GM15510 (cell line): ENCODE data around the gene SUMO3.

Experiments used
- POLR2A ChIP-seq: IDR thresholded peaks from 3 replicates; pipeline ENCODE4 v1.6.1; 2011; ENCODE audit warnings: borderline replicate concordance; ENCODE audit not compliant: insufficient read length; ENCODE audit errors: extremely low read depth

Gene SUMO3

DNA sequence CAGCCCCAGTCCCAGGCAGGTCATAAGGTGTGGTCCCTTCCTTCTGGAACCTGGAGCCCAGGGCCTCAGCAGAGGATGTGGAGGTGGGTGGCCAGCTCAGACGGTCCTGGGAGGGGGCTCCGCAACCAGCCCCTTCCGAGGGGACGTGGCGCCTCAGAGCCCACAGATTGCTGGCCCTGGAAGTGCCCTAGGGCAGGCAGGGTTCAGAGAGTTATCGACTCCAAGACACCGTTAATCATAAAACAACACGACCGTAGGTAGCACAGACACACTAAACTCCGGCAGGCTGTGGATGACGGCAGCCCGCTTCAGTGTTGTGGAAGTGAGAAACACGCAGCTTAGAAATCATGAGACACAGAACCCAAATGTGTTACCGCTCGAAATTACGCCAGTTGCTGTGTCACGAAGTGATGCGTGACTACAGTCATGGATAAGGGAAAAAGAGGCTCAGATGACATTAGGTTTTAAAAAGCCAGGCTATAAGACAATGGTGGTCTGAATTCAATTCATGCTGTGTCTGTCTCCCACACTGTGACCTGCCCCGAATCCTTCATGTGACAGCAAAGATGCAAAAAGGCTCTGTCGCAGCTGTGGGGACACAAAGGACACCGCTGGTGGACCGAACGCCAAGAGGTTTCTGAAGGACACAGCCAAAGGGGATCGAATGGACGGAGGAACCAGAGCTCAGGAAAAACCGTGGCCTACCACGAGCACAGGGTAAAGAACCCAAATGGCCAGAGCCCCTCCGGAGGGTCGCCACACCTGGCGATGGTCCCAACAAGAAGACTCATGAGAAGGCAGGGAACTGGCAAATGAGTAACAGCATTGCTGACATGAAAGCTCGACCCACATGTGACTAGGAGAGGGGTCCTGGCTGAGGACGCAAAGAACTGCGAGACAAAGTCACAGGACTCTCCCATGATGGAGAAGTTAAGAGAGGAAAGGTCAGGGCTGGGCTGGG is 1.7 kb upstream of the SUMO3 start:
- TF ChIP-seq POLR2A: no peak

DNA sequence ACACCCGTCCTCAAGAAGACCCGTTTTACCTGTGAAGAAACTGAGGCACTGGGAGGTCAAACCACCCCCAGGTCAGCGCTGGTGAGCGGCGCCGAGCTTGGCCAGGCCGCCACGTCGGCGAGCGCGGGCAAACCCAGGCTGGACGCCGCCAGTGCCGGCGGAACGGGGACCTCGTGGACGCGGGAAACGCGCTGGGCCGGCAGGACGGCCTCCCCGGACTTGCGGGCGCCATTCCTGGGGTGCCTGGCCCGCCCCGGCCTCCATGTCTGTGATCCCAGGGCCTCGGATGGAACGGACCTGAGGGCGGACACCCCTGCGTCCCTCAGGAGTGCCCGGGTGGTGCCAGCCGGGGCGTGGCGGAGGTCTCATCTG is 764 bp upstream of the SUMO3 start:
- no peak for TF ChIP-seq POLR2A

DNA sequence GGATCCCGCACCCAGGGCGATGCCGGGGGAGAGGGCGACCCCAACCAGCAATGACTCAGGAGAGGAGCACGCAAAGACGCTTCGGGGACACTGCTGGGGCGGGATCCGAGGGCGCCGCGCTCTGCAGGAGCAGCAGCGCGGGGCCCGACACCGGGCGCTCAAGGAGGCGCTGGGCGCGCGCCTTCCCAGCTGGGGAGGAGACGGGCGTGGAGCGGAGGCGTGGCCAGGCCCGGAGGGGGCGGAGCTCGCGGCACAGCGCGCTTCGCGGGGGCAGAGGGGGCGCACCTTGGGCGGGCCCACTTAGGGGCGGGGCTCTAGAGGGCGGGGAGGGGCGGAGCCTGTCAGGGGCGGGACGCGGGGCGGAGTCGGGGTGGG is 369 bp downstream of the SUMO3 start:
- no peak for TF ChIP-seq POLR2A

DNA sequence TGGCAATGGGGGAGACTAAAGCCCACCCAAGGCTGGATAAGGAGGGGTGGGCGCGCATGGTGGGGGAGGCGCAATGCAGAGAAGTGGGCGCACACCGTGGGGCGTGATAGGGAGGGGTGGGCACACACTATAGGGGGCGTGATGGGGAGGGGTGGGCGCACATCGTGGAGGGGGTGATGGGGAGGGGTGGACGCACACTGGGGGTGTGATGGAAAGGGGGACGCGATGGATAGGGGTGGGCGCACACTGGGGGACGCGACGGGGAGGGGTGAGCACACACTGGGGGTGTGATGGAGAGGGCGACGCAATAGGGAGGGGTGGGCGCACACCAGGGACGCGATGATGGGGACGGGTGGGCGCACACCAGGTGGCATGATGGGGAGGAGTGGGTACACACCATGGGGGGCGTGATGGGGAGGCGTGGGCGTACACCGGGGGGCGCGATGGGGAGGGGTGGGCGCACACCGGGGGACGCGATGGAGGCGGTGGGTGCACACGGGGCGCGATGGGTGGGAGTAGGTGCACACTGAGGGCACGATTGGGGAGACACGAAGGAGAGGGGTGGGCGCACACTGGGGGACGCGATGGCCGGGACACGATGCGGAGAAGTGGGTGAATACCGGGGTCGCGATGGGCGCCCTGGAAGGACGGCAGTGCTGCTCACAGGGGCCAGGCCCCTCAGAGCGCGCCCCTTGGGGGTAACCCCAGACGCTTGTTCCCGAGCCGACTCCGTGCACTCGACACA is 929 bp downstream of the SUMO3 start:
- no peak for TF ChIP-seq POLR2A

DNA sequence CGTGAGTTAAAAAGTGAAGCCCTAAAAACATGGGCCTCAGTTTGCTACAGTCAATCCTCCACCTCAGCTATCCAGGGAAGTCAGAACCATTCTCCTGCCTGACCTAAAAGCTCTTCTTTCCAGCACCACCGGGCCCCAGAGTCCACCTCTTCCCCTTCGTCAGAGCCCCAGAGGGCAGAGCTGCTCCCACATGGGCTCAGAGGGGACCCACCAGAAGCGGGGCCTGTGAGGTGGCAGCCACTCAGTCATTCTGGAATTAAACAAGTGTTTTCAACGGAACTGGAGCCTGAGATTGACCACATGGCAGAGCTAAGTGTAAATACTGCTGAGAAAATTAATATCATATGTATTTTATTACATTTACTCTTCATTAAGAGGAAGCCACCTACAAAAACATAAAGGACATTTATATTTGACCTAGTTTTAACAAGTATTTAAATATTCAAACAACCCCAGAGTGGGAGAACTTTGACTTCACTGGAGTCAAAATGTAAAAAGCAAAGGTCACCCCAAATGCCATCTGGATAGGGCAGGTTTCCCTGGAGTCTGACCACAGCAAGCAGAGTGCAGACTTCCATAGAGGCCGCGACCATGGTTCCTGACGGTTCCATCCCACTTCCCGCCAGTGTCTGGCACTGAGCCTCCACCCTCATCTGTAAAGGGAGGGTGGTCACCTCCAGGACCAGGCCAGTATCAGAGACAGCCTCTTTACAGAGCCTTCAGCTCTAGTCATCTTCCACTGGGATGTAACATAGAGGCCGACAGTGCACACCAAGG is 1.8 kb downstream of the SUMO3 start:
- TF ChIP-seq POLR2A: no peak

- TF ChIP-seq POLR2A: no peak
Measured at GRCh38 chr21:44815225-44815624, 2.6 kb downstream of the SUMO3 start.

GRCh38 chr21:44814498-44815023 is 3.3 kb downstream of the SUMO3 start:
- no peak for TF ChIP-seq POLR2A

DNA sequence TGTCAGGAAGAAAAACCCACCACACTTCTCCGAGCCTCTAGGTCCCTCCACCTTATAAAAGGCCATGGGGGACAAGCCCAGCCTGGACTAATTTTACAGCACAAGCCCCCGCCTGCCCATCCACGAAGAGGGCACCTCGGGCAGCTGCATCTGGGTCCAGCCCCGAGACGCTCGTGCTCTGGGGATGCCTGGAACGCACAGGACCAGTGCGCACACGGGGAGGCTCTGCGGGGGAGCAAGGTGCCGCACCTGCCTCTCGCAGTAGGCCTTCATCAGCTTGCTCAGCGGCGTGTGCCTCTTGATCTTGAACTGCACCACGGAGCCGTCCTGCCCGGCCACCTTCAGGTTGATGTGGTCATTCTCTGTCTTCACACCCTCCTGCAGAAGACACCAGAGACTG is 4.1 kb downstream of the SUMO3 start:
- no peak for TF ChIP-seq POLR2A

GRCh38 chr21:44813149-44813548 is 4.7 kb downstream of the SUMO3 start:
- TF ChIP-seq POLR2A: no peak

DNA sequence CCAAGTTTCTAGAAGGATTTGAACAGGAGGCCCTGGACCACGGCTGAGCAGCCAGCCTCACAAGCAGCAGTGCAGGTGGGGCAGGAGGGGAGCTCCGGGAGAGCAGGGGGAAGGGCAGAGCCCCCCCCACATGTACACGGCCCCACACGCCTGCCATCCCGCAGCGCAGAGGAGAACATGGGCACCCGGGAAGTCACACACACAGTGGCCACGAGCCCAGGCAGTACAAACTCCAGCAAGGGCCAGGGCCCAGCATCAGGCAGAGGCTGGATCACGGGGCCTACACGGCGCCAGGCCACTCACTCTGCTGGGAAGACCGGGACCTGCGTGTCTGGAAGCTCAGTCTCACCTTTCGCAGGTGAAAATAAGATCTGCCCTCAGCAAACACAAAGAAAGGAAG is 5.2 kb downstream of the SUMO3 start:
- no peak for TF ChIP-seq POLR2A

DNA sequence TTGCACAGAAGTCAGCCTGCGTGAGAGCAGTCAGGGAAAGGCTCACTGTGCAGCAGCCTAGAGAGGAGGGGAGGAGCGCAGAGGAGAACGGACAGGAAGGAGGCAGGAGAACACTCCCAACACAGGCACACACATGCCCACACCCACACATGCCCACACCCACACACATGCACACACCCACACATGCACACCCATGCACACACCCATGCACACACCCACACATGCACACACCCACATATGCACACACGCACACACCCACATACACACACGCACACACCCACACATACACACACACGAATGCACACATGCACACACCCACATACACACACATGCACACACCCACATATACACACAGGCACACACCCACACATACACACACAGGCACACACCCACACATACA is 7.1 kb downstream of the SUMO3 start:
- no peak for TF ChIP-seq POLR2A

GRCh38 chr21:44805859-44806258 is 12.0 kb downstream of the SUMO3 start:
- TF ChIP-seq POLR2A: no peak

DNA sequence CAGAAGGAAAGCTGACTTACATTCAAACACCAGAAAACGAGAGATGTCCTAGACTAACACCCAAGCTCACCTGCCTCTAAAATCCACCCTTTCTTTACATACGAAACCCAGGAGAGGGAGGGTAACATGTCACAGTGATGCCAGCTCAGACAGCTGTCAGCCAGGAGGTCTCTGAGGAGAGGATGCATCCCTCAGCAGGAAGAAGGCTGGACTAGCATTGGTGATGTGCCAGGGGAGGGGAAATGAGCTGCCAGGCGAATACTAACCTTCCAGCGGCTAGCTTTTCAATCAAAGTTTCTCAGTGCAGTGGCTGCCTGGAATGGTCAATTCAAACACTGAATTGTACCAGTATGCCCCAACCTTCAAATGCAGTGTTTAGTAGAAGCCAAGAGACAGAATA is 12.6 kb downstream of the SUMO3 start:
- no peak for TF ChIP-seq POLR2A

DNA sequence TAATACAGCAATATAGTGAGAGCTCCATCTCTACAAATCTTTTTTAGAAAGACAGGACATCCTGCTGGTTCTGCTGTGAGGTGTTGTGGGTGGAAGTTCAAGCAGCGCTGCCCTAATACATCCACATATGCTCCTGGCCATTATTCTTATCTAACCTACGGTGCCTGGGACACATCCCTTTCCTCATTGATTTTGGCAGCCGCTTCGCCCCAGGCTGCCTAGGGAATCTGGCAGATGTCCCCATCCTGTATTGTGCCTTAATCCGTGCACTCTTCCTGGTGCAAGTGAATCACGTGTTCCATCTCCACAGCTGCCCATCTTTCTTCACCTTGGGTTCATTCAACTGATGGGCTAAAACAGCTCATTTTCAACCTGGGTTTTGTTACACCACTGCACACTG is 13.1 kb downstream of the SUMO3 start:
- no peak for TF ChIP-seq POLR2A

DNA sequence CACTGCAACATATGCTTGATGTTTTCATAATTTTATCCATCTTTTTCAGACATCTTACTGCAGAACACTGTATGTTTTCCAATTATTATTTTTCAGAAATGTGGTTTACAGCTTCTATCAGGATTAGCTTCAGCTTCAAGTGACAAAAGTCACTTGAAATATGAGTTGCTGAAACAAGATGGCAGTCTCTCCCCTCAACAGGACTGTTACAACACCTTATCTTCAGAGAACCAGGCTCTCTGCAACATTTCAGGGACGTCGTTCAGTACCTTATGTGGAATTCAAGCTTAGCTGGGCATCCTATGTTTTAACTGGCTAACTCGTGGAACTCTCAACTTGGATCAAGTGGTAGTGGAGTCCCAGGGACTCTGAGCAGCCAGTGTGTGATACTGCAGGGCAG is 14.2 kb downstream of the SUMO3 start:
- no peak for TF ChIP-seq POLR2A
